ENCODE measurements around the gene ZNF276.
"Not testable (repeated sequence)": the region's sequence is repeated elsewhere in the genome, so short reads cannot be mapped to it uniquely, and the experiment has no call there.

ZNF276 gene

GRCh38 chr16:89782489-89782888 lies 61.2 kb downstream of the ZNF276 start:
- no peak overlapping the region for H3K4me2 ChIP-seq (ENCODE audit: low read length)
- no peak overlapping the region for H2BK5ac ChIP-seq (ENCODE audit: low read length)
- H4K5ac ChIP-seq (ENCODE audit: low read length): no peak overlapping the region
- WGBS (ENCODE audit: extremely low coverage, insufficient coverage, low lambda C conversion rate): no CpG with 5 or more reads among the region's 6 CpGs
- H3K79me2 ChIP-seq (ENCODE audit: control insufficient read depth, insufficient read depth, low read length): no peaks in the 10 kb centered on the region
- H3K79me1 ChIP-seq (ENCODE audit: low read length): no peaks in the 10 kb centered on the region
- no peak overlapping the region for H3K23ac ChIP-seq (ENCODE audit: low read length)
- no peak overlapping the region for H3K9ac ChIP-seq (ENCODE audit: low read length)
- no peak overlapping the region for H3K4ac ChIP-seq (ENCODE audit: low read depth, low read length)
- H3K27ac ChIP-seq (ENCODE audit: low read depth, low read length): no peak overlapping the region
- H3K4me3 ChIP-seq (ENCODE audit: low read length): no peak overlapping the region
- H4K8ac ChIP-seq (ENCODE audit: low read depth, low read length): no peak overlapping the region
- H3K36me3 ChIP-seq (ENCODE audit: control insufficient read depth, insufficient read depth, low read length): peaks cover 22% of the 10 kb centered on the region
- H3K27me3 ChIP-seq (ENCODE audit: insufficient read depth, low read length, poor library complexity): no peaks in the 10 kb centered on the region
- H3K56ac ChIP-seq (ENCODE audit: low read length): no peak overlapping the region
- H2AK5ac ChIP-seq (ENCODE audit: low read length): no peak overlapping the region
- H2BK120ac ChIP-seq (ENCODE audit: low read depth, low read length): no peak overlapping the region
- no peak overlapping the region for H2BK15ac ChIP-seq (replicated peaks; ENCODE audit: low read depth)
- H3K18ac ChIP-seq (ENCODE audit: low read length): no peak overlapping the region
- H3K4me1 ChIP-seq (ENCODE audit: control insufficient read depth, low read depth, low read length): no peaks in the 10 kb centered on the region
- DNase-seq: no peak

- not testable (repeated sequence) for H4K8ac ChIP-seq (ENCODE audit: low read depth, low read length); H3K27ac ChIP-seq (ENCODE audit: low read depth, low read length); H3K4me3 ChIP-seq (ENCODE audit: low read length); H2BK120ac ChIP-seq (ENCODE audit: low read depth, low read length); H3K18ac ChIP-seq (ENCODE audit: low read length); H3K56ac ChIP-seq (ENCODE audit: low read length); H3K9ac ChIP-seq (ENCODE audit: low read length); H3K4me1 ChIP-seq (ENCODE audit: control insufficient read depth, low read depth, low read length); H2BK15ac ChIP-seq (replicated peaks; ENCODE audit: low read depth); H3K27me3 ChIP-seq (ENCODE audit: insufficient read depth, low read length, poor library complexity); H3K79me1 ChIP-seq (ENCODE audit: low read length); H4K5ac ChIP-seq (ENCODE audit: low read length); H3K4ac ChIP-seq (ENCODE audit: low read depth, low read length); H2BK5ac ChIP-seq (ENCODE audit: low read length); H3K4me2 ChIP-seq (ENCODE audit: low read length); H3K79me2 ChIP-seq (ENCODE audit: control insufficient read depth, insufficient read depth, low read length); H2AK5ac ChIP-seq (ENCODE audit: low read length); DNase-seq; H3K23ac ChIP-seq (ENCODE audit: low read length)
- no CpG with 5 or more reads among the region's 6 CpGs for WGBS (ENCODE audit: extremely low coverage, insufficient coverage, low lambda C conversion rate)
- H3K36me3 ChIP-seq (ENCODE audit: control insufficient read depth, insufficient read depth, low read length): peaks cover 19% of the 10 kb centered on the region
Observed at GRCh38 chr16:89783952-89784351, 62.6 kb downstream of the ZNF276 start.

GRCh38 chr16:89784406-89784805 lies 63.1 kb downstream of the ZNF276 start:
- peaks cover 16% of the 10 kb centered on the region for H3K36me3 ChIP-seq (ENCODE audit: control insufficient read depth, insufficient read depth, low read length)
- H4K5ac ChIP-seq (ENCODE audit: low read length): no peak overlapping the region
- no peak overlapping the region for H3K23ac ChIP-seq (ENCODE audit: low read length)
- H3K27me3 ChIP-seq (ENCODE audit: insufficient read depth, low read length, poor library complexity): no peaks in the 10 kb centered on the region
- DNase-seq: no peak
- H2BK120ac ChIP-seq (ENCODE audit: low read depth, low read length): no peak overlapping the region
- H3K4ac ChIP-seq (ENCODE audit: low read depth, low read length): no peak overlapping the region
- H3K9ac ChIP-seq (ENCODE audit: low read length): no peak overlapping the region
- H2BK5ac ChIP-seq (ENCODE audit: low read length): no peak overlapping the region
- WGBS (ENCODE audit: extremely low coverage, insufficient coverage, low lambda C conversion rate): no CpG with 5 or more reads among the region's 7 CpGs
- no peak overlapping the region for H3K27ac ChIP-seq (ENCODE audit: low read depth, low read length)
- H3K56ac ChIP-seq (ENCODE audit: low read length): no peak overlapping the region
- H3K4me1 ChIP-seq (ENCODE audit: control insufficient read depth, low read depth, low read length): no peaks in the 10 kb centered on the region
- no peaks in the 10 kb centered on the region for H3K79me2 ChIP-seq (ENCODE audit: control insufficient read depth, insufficient read depth, low read length)
- H3K4me3 ChIP-seq (ENCODE audit: low read length): no peak overlapping the region
- no peak overlapping the region for H2BK15ac ChIP-seq (replicated peaks; ENCODE audit: low read depth)
- H3K4me2 ChIP-seq (ENCODE audit: low read length): no peak overlapping the region
- no peak overlapping the region for H4K8ac ChIP-seq (ENCODE audit: low read depth, low read length)
- H3K18ac ChIP-seq (ENCODE audit: low read length): no peak overlapping the region
- H2AK5ac ChIP-seq (ENCODE audit: low read length): no peak overlapping the region
- no peaks in the 10 kb centered on the region for H3K79me1 ChIP-seq (ENCODE audit: low read length)

- H3K18ac ChIP-seq (ENCODE audit: low read length): no peak overlapping the region
- WGBS (ENCODE audit: extremely low coverage, insufficient coverage, low lambda C conversion rate): no CpG with 5 or more reads among the region's 11 CpGs
- H3K56ac ChIP-seq (ENCODE audit: low read length): no peak overlapping the region
Observed at GRCh38 chr16:89785523-89786155, 64.3 kb downstream of the ZNF276 start.

GRCh38 chr16:89786474-89787364 lies 65.4 kb downstream of the ZNF276 start:
- no peaks in the 10 kb centered on the region for H3K27me3 ChIP-seq (ENCODE audit: insufficient read depth, low read length, poor library complexity)
- H3K27ac ChIP-seq (ENCODE audit: low read depth, low read length): no peak overlapping the region
- no peak for DNase-seq
- no CpG with 5 or more reads among the region's 21 CpGs for WGBS (ENCODE audit: extremely low coverage, insufficient coverage, low lambda C conversion rate)
- H2BK120ac ChIP-seq (ENCODE audit: low read depth, low read length): no peak overlapping the region
- no peak overlapping the region for H3K4ac ChIP-seq (ENCODE audit: low read depth, low read length)
- H2AK5ac ChIP-seq (ENCODE audit: low read length): no peak overlapping the region
- no peak overlapping the region for H3K56ac ChIP-seq (ENCODE audit: low read length)
- H3K23ac ChIP-seq (ENCODE audit: low read length): no peak overlapping the region
- H3K79me2 ChIP-seq (ENCODE audit: control insufficient read depth, insufficient read depth, low read length): no peaks in the 10 kb centered on the region
- H4K5ac ChIP-seq (ENCODE audit: low read length): no peak overlapping the region
- no peaks in the 10 kb centered on the region for H3K4me1 ChIP-seq (ENCODE audit: control insufficient read depth, low read depth, low read length)
- no peak overlapping the region for H3K4me3 ChIP-seq (ENCODE audit: low read length)
- no peak overlapping the region for H4K8ac ChIP-seq (ENCODE audit: low read depth, low read length)
- no peak overlapping the region for H2BK15ac ChIP-seq (replicated peaks; ENCODE audit: low read depth)
- H3K36me3 ChIP-seq (ENCODE audit: control insufficient read depth, insufficient read depth, low read length): peaks cover 20% of the 10 kb centered on the region
- H3K9ac ChIP-seq (ENCODE audit: low read length): no peak overlapping the region
- no peak overlapping the region for H2BK5ac ChIP-seq (ENCODE audit: low read length)
- H3K4me2 ChIP-seq (ENCODE audit: low read length): no peak overlapping the region
- H3K79me1 ChIP-seq (ENCODE audit: low read length): no peaks in the 10 kb centered on the region
- no peak overlapping the region for H3K18ac ChIP-seq (ENCODE audit: low read length)

More at GRCh38 chr16:89785523-89786155, 64.3 kb downstream of the ZNF276 start:
- H3K9ac ChIP-seq (ENCODE audit: low read length): no peak overlapping the region
- no peak overlapping the region for H3K4me3 ChIP-seq (ENCODE audit: low read length)
- H3K27ac ChIP-seq (ENCODE audit: low read depth, low read length): no peak overlapping the region
- H2BK120ac ChIP-seq (ENCODE audit: low read depth, low read length): no peak overlapping the region
- peaks cover 15% of the 10 kb centered on the region for H3K36me3 ChIP-seq (ENCODE audit: control insufficient read depth, insufficient read depth, low read length)
- DNase-seq: no peak
- no peak overlapping the region for H3K4me2 ChIP-seq (ENCODE audit: low read length)
- no peaks in the 10 kb centered on the region for H3K79me2 ChIP-seq (ENCODE audit: control insufficient read depth, insufficient read depth, low read length)
- no peaks in the 10 kb centered on the region for H3K27me3 ChIP-seq (ENCODE audit: insufficient read depth, low read length, poor library complexity)
- no peak overlapping the region for H4K8ac ChIP-seq (ENCODE audit: low read depth, low read length)
- no peak overlapping the region for H2BK5ac ChIP-seq (ENCODE audit: low read length)
- H2AK5ac ChIP-seq (ENCODE audit: low read length): no peak overlapping the region
- no peak overlapping the region for H4K5ac ChIP-seq (ENCODE audit: low read length)
- no peak overlapping the region for H2BK15ac ChIP-seq (replicated peaks; ENCODE audit: low read depth)
- H3K23ac ChIP-seq (ENCODE audit: low read length): no peak overlapping the region
- H3K79me1 ChIP-seq (ENCODE audit: low read length): no peaks in the 10 kb centered on the region
- no peak overlapping the region for H3K4ac ChIP-seq (ENCODE audit: low read depth, low read length)
- H3K4me1 ChIP-seq (ENCODE audit: control insufficient read depth, low read depth, low read length): no peaks in the 10 kb centered on the region

All from mesendoderm (in vitro differentiated cells).